HG03432 (cell line): ENCODE results near the gene COG3.
A peak's percentile ranks its signal among the peaks of the same experiment; 100 is the strongest.

Source experiments
- ATAC-seq: cut with Tn5 transposase; IDR thresholded peaks from one replicate; pipeline ENCODE4 v1.9.1; 2021; ENCODE audit warnings: mild to moderate bottlenecking, moderate library complexity; ENCODE audit not compliant: unreplicated experiment

Gene COG3

DNA sequence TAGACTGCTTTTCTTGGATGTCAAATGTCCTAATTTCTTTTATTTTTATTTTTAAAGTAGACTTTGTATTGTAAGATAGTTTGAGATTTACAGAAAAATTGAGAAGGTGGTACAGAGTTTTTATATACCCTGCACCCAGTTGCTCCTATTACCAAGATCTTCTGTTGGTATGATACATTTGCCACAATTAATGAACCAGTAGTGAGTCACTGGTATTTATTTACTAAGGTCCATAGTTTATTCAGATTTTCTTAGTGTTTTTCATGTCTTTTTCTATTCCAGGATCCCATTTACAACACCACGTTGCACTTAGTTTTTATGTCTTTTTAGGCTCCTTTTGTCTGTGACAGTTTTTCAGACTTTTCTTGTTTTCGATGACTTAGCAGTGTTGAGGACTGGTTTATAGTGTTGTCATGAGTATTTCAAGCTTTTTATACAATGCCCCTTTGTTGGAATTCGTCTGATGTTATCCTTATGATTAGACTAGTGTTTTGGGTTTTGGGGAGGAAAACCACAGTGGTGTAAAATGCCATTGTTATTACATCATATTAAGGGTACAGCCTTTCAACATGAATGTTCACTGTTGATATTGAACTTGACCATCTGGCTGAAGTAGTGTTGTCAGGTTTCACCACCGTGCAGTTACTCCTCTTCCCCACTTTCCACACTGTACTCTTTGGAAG, 35.9 kb downstream of the COG3 start:
- ATAC-seq = no peak

DNA sequence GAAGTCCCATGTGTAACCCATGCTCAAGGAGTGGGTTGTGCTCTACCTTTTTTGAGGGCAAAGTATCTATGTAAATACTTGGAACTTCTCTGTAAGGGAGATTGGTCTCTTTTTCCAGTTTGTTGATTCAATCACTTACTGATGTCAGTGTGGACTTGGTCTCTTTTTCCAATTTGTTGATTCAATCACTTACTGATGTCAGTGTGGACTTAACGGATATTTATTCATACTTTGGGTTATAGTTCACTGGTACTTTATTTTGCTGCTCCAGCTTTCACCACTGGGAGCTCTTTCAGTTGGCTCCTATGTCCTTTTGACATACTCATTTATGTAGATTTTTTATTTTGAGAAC, 36.4 kb downstream of the COG3 start:
- no peak for ATAC-seq

DNA sequence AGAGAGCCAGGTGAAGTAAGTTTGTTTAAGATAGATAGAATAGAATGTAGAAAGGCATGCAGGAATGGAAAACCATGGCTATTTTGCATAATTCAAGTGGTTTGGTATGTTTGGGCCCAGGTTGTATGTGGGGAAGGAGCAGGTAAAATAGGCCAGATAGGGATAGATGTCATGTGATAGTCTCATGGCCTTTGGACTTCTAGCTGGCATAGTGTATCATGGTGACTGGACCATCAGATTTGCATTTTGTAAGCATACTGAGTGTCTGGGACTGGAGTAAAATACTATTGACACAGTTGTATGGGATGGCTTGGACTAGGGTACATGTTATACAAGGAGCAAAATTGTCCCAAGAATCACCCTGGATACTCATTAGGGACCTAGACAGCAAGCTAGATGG, 38.9 kb downstream of the COG3 start:
- ATAC-seq = no peak

DNA sequence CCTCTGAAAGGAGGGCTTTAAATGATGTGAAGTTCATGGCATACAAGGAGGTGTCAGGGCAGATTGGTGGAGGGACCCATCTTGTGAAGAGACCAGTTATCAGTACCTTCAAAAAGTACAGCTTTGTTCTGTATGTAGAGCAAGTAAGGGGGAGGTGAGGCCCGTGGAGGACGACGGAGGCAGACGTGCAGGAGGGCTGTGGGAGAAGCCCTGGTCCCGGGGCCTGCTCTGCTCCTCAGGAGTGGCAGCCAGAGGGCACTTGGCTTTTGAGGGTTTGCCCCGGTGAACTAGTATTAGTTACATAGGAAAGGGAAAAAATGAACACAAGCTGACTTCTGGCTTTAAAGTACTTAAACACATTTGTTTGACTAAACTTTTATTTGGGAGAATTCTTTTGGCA, 42.1 kb downstream of the COG3 start:
- no peak for ATAC-seq

DNA sequence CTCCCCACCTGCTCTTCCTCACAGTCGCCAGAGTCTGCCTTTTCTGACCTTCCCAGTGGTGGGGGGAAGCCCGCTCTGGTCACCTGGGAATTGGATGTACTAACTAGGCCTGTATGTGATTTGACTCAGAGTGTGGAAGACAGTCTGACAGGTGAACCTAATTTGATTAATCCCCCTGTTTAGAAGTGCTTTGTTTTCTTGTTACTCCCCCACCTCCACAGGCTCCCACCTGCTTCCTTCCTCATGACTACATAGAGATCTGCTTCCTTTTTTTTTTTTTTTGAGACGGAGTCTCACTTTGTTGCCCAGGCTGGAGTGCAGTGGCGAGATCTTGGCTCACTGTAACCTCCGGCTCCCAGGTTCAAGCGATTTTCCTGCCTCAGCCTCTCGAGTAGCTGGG, 44.0 kb downstream of the COG3 start:
- ATAC-seq = no peak

DNA sequence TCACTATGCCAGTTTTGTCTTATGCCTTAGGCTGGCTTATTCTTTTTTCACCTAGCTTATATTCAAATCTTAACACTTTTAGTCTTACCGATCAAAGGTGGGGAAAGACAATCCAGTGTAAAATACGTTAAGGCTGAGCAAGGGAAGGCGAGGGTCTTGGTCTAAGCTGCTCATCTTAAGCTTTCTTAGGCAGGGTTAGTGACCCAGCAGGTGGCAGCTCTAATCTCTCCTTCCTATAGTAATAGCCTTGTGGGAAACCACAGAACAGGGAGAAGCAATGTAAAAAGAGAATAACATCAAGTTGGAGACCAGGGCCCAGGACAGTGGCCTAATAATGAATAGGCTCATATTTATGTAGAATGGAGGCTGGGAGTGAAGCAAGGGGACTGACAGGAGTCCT, 45.9 kb downstream of the COG3 start:
- ATAC-seq = no peak

DNA sequence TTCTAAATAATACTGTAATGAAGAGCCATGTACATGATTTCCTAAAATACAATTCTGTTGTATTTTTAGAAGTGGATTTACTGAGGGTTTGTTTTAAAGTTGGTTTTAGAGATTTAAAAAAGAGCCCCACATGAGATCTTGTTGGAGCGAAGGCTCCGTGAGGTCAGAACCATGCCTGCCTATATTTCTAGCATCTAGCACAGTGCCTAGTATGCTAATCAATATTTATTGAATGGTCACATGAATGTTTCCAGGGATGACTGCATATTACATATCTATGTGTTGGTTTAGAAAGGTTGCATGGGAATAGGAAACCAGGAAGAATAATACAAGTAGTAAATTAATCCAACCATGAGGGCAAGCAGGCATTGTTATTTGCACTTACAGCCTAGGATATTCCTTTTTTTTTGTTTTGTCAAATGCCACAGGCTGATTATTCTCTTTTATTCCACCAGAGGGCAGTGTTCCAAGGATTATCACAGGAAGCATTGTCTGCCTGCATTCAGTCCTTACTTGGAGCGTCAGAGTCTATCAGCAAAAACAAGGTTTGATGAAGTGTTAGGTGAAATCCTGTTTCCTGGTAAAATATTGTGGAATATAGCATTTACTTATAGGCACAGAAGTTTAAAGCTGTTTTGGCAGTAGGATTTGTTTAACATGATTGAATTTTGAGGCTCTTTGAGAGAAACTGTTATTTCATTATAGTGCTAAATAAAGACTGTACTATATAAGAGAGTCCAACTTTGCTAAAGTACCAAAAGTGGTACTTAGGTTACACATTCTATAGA, 46.8 kb downstream of the COG3 start:
- peak; percentile 46 for ATAC-seq

DNA sequence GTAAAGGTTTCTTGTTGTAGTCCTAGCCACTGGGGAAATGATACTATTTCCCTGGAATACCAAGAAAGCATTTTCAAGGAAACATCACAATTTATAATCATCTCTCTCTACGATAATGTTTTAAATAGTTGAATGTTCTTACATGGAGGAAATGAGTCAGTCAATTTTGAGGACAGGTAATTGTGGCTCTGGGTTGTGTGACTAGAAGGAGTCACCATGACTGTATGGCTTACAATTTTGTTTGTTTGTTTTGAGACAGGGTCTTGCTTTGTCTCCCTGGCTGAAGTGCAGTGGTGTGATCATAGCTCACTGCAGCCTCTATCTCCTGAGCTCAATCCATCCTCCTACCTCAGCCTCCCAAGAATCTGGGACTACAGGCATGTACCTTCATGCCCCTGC, 47.4 kb downstream of the COG3 start:
- ATAC-seq = no peak

DNA sequence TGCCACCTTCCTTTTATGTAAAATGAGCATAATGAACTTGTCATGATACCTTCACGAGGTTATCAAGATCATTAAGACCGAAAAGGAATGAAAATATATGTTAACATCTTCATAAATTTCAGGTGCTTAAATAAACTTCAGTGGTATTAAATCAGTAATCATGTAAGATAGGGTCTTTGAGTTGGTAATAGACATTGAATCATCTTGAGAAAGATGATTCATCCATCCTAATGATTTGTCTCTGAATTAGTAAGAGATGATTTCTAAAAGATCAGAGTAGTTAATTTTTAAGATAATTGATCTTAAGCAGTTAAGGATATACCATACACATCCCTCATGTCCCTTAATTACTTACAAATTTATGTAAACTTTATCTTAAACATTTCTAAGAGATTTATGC, 52.0 kb downstream of the COG3 start:
- ATAC-seq = no peak

DNA sequence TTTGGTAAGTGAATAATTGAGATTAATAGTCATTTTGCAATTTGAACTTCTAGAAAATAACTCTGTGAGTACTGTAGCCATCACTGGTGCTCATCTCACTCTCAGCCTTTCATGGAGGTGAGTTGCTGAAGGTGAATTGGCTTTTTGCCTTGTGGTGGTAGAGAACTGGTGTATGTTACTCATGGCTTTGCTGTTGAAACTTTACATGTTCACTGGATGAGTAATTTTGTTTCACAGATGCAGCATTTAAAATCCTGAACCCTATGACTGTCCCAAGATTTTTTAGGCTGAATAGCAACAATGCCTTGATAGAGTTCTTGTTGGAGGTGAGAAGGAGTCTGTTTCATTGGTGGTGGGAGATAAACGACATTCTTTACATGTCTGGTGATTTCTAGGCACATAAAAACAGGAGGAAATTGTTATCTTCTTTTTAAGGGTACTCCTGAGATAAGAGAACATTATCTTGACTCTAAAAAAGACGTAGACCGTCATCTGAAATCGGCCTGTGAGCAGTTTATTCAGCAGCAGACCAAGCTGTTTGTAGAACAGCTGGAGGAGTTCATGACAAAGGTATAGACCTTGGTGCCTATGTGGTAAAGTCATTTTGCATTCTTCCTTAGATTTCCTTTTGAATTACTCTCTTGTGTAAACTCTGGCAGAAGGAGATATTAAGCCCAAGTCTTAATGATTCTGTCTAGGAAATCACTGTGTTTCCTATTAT, 53.9 kb downstream of the COG3 start:
- ATAC-seq = no peak

DNA sequence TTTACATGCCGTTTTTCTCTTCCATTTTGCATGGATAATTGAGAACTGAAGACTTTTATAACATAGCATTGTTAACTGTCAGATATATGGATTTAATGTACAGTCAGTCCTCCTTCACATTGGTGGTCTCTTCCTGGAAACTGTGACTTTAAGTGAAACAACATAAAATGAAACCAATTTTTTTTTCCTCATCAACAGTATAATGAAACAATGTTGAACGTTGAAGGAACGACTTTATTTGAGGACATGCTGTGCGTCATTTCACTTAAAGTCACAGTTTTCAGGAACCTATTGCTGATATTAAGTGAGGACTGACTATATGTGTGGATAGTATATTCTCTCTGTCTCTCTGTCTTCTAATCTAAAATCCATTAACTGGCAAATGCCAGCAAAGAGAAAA, 54.8 kb downstream of the COG3 start:
- ATAC-seq = no peak

DNA sequence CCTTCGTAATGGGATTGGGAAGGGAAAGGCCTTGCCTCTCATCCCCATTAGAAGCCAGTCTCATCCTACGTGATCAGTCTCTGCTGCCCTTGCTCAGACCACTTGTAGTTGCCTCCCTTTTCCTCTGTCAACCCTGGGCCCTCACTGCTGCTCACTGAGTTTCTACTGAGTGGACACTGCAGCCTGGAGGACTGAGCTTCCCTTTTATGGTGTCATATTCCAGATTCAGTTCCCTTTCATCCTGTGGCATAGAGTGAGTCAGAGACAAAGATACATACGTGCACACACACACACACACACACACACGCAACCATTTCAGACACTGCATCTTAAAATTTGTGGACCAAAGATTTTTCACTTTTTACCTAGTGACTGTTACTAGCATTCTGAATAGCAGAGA, 56.6 kb downstream of the COG3 start:
- no peak for ATAC-seq

DNA sequence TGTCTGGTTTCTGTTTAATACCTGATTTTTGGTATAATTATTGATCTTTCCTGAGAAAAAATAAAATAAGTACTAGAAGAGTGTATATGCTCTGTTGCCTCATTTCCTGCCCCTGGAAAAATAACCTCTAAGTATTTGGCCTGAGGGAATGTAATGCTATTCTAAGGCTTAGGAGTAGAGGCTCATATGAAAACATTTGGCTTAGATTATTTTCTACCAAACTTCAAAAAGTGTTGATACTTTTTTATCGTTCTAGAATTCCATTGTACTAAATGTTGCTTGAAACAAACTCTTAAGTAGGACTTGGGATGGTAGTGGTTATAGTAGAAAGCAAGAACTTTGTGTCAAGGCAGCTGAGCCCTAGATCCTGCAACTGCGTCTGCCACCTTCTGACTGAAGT, 57.8 kb downstream of the COG3 start:
- ATAC-seq = no peak

DNA sequence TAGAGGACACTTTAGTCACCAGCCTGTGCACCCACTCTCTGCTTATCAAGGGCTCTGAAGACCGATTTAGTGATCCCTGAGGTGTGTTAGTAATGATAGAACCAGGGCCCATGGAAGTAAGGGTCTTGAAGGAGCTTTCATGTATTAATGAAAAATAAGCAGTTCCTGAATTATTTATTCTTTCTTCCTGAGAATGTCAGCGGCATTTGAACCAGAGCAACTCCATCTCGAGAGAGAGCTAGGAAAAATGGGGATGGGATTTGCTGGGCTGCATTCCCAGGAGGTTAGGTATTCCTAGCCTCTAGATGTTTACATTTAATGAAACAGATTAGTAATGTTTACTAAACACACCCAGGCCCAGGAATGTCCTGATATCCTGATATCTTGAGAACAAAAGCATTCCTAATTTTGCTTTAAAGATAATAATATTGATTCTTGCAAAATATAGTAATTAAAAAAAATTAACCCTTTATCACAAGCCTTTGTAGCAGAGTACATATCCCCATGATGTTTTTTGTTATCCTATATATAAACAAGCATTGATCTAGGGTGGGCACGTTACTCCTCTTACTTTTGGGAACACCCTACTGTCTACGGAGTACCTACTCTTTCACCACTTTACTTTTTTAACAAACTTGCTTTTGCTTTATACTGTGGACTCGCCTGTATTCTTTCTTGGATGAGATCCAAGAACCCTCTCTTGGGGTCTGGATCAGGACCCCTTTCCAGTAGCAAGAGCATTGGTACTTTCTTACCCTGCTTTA, 63.1 kb downstream of the COG3 start:
- no peak for ATAC-seq

DNA sequence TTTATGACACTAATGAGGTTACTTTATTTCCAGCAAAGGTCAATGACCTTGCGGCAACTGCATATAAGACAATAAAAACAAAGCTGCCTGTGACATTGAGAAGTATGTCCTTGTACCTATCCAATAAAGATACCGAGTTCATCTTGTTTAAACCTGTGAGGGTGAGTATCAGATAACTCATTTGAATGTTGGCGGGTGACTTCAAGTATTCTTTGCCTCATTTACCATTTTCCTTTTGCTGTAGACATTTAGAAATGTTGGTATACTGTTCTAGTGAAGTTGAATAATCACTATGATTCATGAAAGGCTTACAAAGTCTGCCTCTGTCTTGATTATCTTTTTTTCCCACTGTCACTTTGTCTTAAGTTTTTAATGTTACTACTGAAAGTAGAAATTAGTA, 65.0 kb downstream of the COG3 start:
- no peak for ATAC-seq

DNA sequence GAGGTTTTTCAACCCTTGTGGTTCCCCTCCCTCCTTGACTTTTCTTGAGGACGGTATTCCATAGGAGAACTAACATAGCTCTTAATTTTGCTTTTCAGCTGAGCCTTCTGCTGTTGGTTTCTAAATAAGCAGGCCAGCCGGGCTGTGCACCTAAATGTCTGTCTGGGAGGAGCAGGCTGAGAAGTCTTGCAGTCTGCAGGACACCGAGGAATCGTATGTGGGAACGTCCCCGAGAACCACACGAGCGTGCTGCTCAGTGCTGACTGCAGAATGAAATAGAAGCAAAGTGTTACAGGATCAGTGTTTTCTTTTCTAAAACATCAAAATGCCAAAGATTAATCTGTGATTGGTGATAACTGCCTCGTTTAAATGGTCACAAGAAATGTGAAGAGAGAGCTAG, 69.9 kb downstream of the COG3 start:
- no peak for ATAC-seq

DNA sequence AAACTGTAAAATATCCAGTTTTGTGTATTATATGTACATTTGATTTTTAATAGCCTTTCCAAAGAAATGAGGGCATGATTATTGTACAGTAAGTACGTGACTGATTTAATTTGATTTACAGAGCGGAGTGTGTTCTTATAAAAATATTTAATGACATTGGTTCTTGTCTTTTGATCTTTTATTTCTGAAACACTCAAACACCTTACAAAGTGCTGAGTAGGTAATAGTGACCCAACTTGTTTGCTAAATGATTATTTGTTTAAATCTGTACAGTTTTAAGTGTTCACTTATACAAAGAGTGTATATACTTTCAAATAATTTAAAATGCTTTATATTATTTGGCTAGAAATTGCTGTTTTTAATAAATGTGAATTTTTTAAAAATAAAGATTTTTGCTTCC, 71.5 kb downstream of the COG3 start:
- no peak for ATAC-seq

DNA sequence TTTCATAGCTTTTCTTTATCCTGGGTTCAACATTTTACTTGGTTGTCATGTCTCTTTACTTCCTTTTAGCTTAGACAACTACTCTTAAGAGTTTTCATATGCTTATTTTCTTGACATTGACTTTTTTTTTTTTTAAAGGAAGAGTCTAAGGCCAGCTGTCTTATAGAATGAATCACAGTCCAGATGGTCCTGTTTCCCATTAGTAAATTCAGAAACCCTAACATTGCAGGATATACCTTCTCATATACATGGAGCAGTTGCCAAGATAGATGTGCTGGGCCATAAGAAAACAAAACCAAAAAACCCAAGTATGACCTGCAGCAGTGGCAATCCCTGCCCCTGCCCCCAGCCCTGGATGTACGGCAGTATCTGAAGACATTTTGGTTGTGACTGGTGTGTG, 72.8 kb downstream of the COG3 start:
- ATAC-seq = no peak

DNA sequence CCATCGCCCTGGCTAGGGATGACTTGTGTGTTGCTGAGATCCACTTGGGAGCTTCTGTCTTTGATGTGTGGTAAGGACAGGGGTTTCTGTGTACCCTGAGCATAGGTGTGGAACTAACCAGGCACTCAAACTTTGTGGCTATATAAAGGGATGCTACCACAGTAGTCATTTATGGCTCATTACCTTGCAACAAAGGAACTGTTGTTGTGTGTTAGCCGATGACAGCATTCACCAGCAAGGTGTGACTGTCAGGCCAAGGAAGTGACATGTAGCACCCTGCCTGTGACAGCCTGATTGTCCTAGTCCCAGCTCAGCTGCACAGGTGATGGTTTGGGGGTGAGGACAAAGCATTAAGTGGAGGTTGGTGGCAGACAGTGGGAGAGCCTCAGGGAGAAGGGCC, 73.6 kb downstream of the COG3 start:
- ATAC-seq = peak; percentile 55

DNA sequence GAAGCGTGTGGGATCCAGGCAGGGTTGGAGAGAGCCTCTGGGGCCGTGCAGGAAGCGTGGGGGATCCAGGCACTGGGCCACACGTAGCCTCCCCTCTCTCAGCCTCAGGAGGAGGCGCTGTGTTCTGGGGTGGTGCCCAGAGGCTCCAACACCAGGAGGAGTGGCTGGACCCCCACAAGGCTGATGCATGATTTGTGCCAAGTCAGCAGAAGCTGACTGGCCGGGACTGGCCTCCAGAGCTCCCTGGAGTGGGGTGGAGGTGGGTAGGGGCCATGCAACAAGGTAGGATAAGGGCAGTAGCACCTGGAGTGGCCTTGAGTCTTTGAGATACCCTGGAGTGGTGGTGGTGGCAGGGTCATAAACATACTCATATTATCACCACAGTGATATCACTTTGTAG, 75.5 kb downstream of the COG3 start:
- ATAC-seq = no peak

DNA sequence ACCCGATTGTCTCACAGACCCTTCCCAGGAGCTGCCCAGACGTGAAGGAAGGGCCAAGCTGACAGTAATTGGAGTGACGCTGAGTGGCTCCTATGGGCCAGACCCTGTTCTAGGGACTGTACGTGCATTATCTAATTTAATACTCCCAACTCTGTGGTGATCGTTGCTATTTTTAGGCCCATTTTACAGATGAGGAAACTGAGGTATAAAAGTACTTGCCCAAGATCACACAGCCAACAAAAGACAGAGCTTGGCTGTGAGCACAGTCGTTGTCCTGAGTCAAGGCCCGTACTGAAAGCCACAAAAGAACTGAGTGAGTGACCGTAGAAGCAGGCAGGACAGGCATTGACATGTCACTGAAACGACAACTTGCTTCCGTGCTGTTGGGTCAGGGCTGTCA, 76.1 kb downstream of the COG3 start:
- ATAC-seq = no peak

DNA sequence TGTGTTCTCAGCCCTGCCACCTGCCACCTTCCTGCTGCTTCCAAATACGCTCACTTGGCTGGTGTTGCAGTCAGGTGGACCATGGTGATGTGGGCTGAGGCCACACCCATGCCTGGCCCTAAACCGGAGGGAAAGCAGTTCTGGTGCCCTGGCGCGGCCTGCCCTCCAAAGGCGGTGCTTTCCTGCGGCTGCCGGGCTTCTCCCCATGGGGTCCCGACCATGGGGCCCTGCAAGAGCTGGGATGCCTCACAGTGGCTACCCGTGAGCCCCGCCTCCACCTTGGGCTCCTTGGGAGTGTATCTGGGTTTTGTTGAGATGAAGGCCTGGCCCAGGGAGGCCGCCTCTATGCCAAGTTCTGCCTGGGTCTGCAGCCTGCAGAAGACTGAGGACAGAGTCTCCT, 77.1 kb downstream of the COG3 start:
- no peak for ATAC-seq
